Ammon's horn (tissue), 1 donor: Measurements from ENCODE around the gene NR0B1.

ENCODE experiments used
- DNase-seq: peaks from one replicate; pipeline ENCODE4 v3.0.0-alpha.2; 2016; ENCODE audit warnings: low spot score

NR0B1 gene, protein sequence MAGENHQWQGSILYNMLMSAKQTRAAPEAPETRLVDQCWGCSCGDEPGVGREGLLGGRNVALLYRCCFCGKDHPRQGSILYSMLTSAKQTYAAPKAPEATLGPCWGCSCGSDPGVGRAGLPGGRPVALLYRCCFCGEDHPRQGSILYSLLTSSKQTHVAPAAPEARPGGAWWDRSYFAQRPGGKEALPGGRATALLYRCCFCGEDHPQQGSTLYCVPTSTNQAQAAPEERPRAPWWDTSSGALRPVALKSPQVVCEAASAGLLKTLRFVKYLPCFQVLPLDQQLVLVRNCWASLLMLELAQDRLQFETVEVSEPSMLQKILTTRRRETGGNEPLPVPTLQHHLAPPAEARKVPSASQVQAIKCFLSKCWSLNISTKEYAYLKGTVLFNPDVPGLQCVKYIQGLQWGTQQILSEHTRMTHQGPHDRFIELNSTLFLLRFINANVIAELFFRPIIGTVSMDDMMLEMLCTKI

GRCh38 chrX:30309139-30309571, at the start of gene NR0B1:
TSS of gene NR0B1 (minus strand) at chrX:30309390. CDS start at chrX:30309363, 27 bp downstream.
- no peak for DNase-seq

GRCh38 chrX:30349946-30350345, 40.8 kb upstream of the NR0B1 start:
- no peak for DNase-seq

GRCh38 chrX:30343206-30343605, 34.0 kb upstream of the NR0B1 start:
- no peak for DNase-seq

DNA sequence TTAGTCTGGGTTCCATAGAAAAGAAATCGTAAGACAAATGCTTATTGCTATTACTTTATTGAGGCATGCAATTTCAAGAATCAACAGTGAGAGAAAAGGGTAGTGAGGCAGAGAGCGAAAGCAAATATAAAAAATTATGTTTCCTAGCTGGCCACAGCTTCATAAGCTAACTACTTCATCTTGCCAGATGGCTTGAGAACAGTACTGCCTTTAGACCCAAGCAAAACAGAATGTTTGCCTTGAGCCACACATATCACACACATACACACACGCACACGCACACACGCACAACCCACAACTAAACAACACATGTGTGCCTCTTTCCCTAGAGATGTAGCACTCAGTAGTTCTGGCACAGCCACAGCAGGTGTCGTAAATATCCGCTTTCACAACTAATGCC, 31.6 kb upstream of the NR0B1 start:
- no peak for DNase-seq

DNA sequence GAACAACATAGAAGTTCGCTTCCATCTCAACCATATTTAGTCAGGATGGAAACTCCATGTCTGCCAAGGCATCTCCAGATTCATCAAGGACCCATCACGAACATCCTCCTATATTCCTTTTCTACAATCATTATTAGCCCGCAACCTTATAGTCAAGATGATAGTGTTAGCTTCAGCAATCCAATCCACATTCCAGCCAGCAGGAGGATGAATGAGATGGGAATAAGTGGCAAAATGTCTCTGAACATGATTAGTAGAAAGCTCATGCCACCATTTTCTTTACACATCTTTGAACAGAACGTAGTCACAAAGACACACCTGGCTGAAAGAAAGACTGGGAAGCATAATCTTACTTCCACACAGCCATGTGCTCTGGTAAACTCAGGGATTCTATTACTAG, 18.6 kb upstream of the NR0B1 start:
- DNase-seq, result no peak

- DNase-seq, result no peak
Observed at GRCh38 chrX:30317308-30317707, 8.1 kb upstream of the NR0B1 start.

DNA sequence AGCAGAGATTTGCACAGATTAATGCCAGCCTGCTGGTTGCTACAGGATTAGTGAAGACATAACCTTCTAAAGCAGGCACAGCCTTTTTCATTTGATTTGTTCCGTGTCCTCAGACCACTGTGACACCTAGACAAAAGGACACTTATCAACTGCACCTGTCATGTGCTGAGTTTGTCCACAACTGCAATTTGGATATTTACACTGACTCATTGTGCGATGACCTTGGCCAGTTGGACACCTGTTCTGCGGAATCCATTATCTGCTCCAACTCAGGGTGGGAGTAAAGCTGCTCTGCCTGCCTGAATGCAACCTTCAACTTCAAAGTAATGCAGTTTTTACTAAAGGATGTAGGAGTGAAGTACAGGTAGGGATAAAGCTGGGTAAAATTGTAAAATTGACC, 4.1 kb upstream of the NR0B1 start:
- DNase-seq, result no peak

- DNase-seq, result no peak
Observed at GRCh38 chrX:30312858-30313257, 3.7 kb upstream of the NR0B1 start.

GRCh38 chrX:30310429-30311206, 1.4 kb upstream of the NR0B1 start:
- DNase-seq, result no peak

GRCh38 chrX:30308263-30309138, 689 bp downstream of the NR0B1 start:
- DNase-seq, result no peak

DNA sequence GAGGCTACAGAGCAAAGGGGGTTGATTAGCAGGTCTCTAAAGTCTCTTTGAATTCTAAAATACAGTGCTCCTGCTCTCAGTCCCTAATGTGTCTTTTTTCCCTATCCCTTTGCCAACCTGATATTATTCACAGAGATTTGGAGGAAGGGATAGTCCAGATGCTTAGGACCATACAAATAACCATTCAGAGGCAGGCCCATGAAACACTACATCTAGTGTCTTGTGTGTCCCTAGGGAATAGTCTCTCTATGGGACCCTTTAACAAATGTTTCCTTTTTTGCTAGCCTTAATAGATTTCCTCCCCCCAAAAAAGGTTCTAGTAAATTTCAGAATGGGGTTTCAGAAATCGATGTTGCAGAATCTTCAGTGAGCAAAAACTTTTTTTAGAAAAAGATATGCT, 1.7 kb downstream of the NR0B1 start:
- no peak for DNase-seq

DNA sequence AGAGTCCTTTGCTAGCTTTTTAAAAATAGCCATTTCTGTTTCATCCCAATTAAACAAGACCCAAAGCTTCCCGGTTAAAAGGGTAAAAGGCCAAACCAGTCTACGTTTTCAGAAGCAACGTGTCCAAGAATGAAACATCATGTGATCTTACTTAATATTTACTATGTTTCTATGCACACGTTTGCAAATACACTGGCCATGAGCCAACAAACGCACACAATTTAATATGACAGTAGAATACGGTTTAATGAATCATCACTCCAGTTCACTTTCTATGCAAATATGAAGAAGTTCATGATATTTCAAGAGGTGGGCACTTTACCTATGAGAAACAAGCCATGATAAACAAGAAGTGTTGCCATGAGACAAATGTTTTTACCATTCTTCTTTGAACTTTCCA, 4.3 kb downstream of the NR0B1 start:
- no peak for DNase-seq

DNA sequence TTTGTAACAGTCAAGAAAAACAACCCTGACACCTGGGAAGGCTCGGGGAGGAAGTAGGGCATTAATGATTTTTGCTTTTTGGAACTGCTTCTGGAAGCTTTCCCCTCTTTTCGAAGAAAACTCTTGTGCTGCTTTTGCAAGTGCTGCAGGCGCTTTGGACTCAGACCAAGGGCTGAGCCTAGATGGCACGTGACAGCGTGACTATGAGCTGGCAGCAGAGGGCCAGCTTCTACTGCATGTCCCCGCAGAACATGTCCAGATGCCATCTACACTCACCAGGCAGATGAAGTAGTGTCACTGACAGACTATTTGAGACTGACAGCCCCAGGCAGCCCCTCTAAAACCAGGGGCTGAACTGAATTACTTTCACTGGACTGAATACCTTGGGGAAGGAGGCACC, 6.2 kb downstream of the NR0B1 start:
- DNase-seq, result peak; percentile 56

GRCh38 chrX:30301963-30302362, 7.2 kb downstream of the NR0B1 start:
- no peak for DNase-seq

DNA sequence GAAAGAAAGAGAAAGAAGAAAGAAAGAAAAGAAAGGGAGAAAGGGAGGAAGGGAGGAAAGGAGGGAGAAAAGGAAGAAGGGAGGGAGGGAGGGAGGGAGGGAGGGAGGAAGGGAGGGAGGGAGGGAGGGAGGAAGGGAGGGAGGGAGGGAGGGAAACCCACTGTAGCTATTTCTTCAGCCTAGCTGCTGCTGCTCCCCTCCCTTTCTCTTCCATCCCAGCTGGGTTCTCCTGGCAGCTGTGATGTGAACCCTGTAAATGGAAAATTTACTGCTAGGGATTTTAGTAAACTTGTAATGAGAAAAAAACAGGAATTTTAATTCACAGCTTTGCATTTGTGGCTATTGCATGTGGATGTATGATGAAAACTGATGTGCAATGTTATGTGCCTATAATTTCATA, 8.0 kb downstream of the NR0B1 start:
- DNase-seq, result no peak

DNA sequence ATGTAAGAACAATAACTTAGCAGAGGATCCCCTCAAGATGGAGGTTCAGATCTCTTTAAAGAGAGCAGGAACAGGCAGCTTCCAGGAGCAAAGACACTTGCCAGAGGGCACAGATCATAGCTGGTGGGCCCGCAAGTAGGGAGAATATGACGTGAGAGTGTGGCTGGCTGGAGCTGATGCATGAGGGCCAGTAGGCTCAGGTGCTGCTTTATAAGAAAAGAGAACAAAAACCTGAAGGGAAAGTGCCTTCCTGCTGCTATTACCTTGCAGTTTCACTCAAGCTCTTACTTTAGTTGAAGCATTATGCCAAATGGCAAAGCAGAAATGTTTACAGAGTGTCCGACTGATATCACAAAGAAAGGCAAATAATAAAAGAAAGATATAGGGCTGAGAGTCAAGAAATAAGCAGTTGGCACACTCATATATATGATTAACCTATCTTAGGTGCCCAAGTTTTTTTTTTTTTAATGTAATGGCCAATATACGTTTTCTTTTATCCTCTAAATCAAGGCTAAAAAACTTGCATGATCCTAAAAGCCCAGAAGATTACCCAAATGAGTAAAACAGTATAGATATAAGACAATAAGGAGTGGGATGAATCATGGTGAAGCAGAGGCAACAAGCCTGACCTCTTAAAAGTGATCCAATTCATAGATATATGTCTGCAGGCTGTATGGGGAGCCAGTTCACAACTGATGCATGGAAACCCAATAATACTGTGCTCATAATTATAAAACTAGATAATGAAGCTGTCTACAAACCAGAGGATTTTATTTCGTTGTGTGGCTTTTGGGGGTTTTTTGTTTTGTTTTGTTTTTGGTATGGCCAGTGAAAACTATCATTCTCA, 12.6 kb downstream of the NR0B1 start:
- no peak for DNase-seq

- DNase-seq, result no peak
Observed at GRCh38 chrX:30283456-30284200, 25.6 kb downstream of the NR0B1 start.

- no peak for DNase-seq
Observed at GRCh38 chrX:30282527-30282926, 26.7 kb downstream of the NR0B1 start.

- DNase-seq, result no peak
Observed at GRCh38 chrX:30280428-30280827, 28.8 kb downstream of the NR0B1 start.

DNA sequence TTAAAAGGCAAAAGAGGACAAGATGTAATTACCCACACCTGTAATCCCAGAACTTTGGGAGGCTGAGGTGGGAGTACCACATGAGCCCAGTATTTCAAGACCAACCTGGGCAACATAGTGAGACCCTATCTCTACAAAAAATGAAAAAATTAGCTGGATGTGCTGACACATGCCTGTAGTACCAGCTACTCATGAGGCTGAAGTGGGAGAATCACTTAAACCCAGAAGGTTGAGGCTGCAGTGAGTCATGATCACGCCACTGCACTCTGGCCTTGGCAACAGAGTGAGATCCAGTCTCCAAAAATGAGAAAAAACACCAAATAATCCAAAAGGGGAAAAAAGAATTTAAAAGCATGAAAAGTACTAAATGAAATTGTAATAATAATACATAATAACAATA, 30.8 kb downstream of the NR0B1 start:
- DNase-seq, result no peak

- DNase-seq, result peak; percentile 1
Observed at GRCh38 chrX:30275498-30275897, 33.7 kb downstream of the NR0B1 start.
